Smooth muscle cell of trachea (primary cell): ENCODE results near the gene MRPL12. TPM values are rescaled to one million over a fixed set of nuclear protein-coding genes. Genes with fewer than 3 reads are reported as not detected.

Experiments used
- total RNA-seq: library from RNA; depleted of rRNA; stranded (reverse); fragments of >200 nt; gene quantifications from 2 replicates; pipeline ENCODE4 v1.2.1, GENCODE V29; 2014

The MRPL12 gene
- total RNA-seq = 6.8 and 12.4 TPM in 2 replicates

GRCh38 chr17:81702934-81703746, at the start of gene MRPL12:
Gene MRPL12, plus strand, starts transcription at chr17:81703367. Its CDS starts 135 bp downstream, at chr17:81703502.

GRCh38 chr17:81656118-81656743, 46.9 kb upstream of the MRPL12 start, which contains the start of gene PDE6G:
Gene PDE6G, minus strand, starts transcription at chr17:81656542. Its CDS starts 3,237 bp downstream, at chr17:81653305.

GRCh38 chr17:81666342-81667191, 36.6 kb upstream of the MRPL12 start, which contains the start of the genes CCDC137 and OXLD1:
Gene CCDC137, plus strand, starts transcription at chr17:81666737. Its CDS starts 30 bp downstream, at chr17:81666767.
Gene OXLD1, minus strand, starts transcription at chr17:81666605. Its CDS starts 28 bp downstream, at chr17:81666577.

GRCh38 chr17:81683584-81684441, 19.4 kb upstream of the MRPL12 start, which contains the start of the genes ARL16 and HGS:
Gene ARL16, minus strand, starts transcription at chr17:81683797. Its CDS starts 44 bp downstream, at chr17:81683753.
Gene HGS, plus strand, starts transcription at chr17:81684011. Its CDS starts 56 bp downstream, at chr17:81684067.

GRCh38 chr17:81711814-81712467, 8.8 kb downstream of the MRPL12 start, which contains the start of gene SLC25A10:
Gene SLC25A10, plus strand, starts transcription at chr17:81712284. Its CDS starts 143 bp downstream, at chr17:81712427.

Other genes with a start within 250 kb of the MRPL12 start
- gene ACTG1, start 190.6 kb upstream of the MRPL12 start, total RNA-seq = 7,025 and 10,804 TPM in 2 replicates
- gene FSCN2, start 175.0 kb upstream of the MRPL12 start, total RNA-seq = 2.0 and 4.6 TPM in 2 replicates
- 19.9 and 25.0 TPM in 2 replicates for gene FAAP100, start 151.0 kb upstream of the MRPL12 start, total RNA-seq
- 58.0 and 77.1 TPM in 2 replicates for gene NPLOC4, start 66.3 kb upstream of the MRPL12 start, total RNA-seq
- 2.5 and 2.6 TPM in 2 replicates for gene TSPAN10, start 66.2 kb upstream of the MRPL12 start, total RNA-seq
- 0.17 TPM in 1 of 2 replicates, not detected in the other for gene PDE6G, start 46.8 kb upstream of the MRPL12 start, total RNA-seq
- 35.5 and 37.7 TPM in 2 replicates for gene OXLD1, start 36.8 kb upstream of the MRPL12 start, total RNA-seq
- gene CCDC137, start 36.6 kb upstream of the MRPL12 start, total RNA-seq = 8.3 and 9.5 TPM in 2 replicates
- gene ARL16, start 19.6 kb upstream of the MRPL12 start, total RNA-seq = 21.0 and 33.6 TPM in 2 replicates
- 94.4 and 131 TPM in 2 replicates for gene HGS, start 19.4 kb upstream of the MRPL12 start, total RNA-seq
- gene SLC25A10, start 8.9 kb downstream of the MRPL12 start, total RNA-seq = 6.6 and 19.3 TPM in 2 replicates
- gene GCGR, start 100.8 kb downstream of the MRPL12 start, total RNA-seq = not detected in 2 replicates
- 80.3 and 126 TPM in 2 replicates for gene MCRIP1, start 129.9 kb downstream of the MRPL12 start, total RNA-seq
- gene PPP1R27, start 131.7 kb downstream of the MRPL12 start, total RNA-seq = 0.17 TPM in 1 of 2 replicates, not detected in the other
- gene P4HB, start 157.2 kb downstream of the MRPL12 start, total RNA-seq = 1,342 and 1,881 TPM in 2 replicates
- 187 and 318 TPM in 2 replicates for gene ARHGDIA, start 168.0 kb downstream of the MRPL12 start, total RNA-seq
- 102 and 168 TPM in 2 replicates for gene ALYREF, start 188.2 kb downstream of the MRPL12 start, total RNA-seq
- 138 and 243 TPM in 2 replicates for gene ANAPC11, start 188.4 kb downstream of the MRPL12 start, total RNA-seq
- gene NPB, start 198.9 kb downstream of the MRPL12 start, total RNA-seq = 0.87 and 2.5 TPM in 2 replicates
- 63.5 and 63.7 TPM in 2 replicates for gene PCYT2, start 208.0 kb downstream of the MRPL12 start, total RNA-seq
- 26.8 and 27.1 TPM in 2 replicates for gene SIRT7, start 214.8 kb downstream of the MRPL12 start, total RNA-seq
- gene MAFG, start 224.4 kb downstream of the MRPL12 start, total RNA-seq = 16.1 and 25.3 TPM in 2 replicates
- gene PYCR1, start 233.9 kb downstream of the MRPL12 start, total RNA-seq = 65.9 and 124 TPM in 2 replicates
- not detected in 2 replicates for gene MYADML2, start 243.9 kb downstream of the MRPL12 start, total RNA-seq